AG10803 (cell line): Measurements from ENCODE around the gene KCNJ10.

Experiments used
- DNase-seq: peaks from one replicate; pipeline ENCODE4 v3.0.0; 2010; ENCODE audit warnings: low read depth
- H3K4me3 ChIP-seq: 2 replicates; pipeline ENCODE4 v1.5.1; 2011; ENCODE audit warnings: mild to moderate bottlenecking, low read length, control low read depth
- CTCF ChIP-seq: conservative IDR thresholded peaks from 2 replicates; pipeline ENCODE4 v1.5.1; 2011; ENCODE audit warnings: mild to moderate bottlenecking, low read length, control low read depth, inconsistent platforms

The KCNJ10 gene

GRCh38 chr1:160046494-160047110 lies 23.4 kb downstream of the KCNJ10 start:
- peak; percentile 44 for DNase-seq
- no peak overlapping the region for H3K4me3 ChIP-seq
- peak; percentile 55 for TF ChIP-seq CTCF

DNA sequence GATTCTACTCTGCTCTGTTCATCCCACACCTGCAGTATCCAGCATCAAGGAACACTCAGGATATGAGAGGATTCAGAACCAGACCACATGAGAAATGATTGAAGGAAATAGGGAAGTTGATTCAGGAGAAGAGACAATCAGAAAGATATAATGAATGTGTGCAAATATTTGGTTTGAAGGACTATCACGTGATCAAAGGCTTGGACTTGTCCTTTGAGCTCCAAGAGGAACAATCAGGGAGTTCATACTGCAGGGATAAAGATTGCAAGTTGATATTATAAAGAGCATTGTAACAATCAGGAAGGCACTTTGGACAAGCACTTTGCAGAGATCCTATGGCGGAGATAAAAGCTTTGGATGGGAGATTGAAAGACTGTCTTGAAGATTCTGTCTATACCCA lies 24.3 kb downstream of the KCNJ10 start:
- no peak for TF ChIP-seq CTCF
- no peak overlapping the region for H3K4me3 ChIP-seq
- DNase-seq, result no peak

- no peak overlapping the region for H3K4me3 ChIP-seq
- no peak for DNase-seq
- TF ChIP-seq CTCF, result no peak
These were observed 26.4 kb downstream of the KCNJ10 start for GRCh38 chr1:160043543-160043942.

DNA sequence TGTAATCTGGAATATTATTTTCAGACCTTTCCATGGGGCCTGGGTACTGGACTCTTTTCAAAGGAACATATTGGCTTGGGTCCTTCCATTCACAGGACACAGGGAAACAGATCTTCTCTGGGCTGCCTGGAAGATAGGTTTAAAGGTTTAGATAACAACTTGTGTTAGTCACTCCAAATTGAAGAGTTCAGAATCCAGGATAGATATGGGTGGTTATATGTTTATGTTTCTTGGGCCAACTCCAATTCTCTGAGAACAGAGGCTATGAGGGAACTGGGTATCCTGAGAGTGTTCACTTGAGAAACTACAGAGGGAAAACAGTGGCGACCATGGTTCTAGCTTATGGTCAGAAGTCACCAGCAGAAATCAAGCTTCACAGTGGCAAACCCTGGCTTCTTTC lies 29.5 kb downstream of the KCNJ10 start:
- DNase-seq, result no peak
- no peak overlapping the region for H3K4me3 ChIP-seq
- TF ChIP-seq CTCF, result no peak

- no peak for DNase-seq
- H3K4me3 ChIP-seq, result peak overlapping the region; percentile 90
- no peak for TF ChIP-seq CTCF
These were observed 37.7 kb downstream of the KCNJ10 start for GRCh38 chr1:160032165-160032820.

DNA sequence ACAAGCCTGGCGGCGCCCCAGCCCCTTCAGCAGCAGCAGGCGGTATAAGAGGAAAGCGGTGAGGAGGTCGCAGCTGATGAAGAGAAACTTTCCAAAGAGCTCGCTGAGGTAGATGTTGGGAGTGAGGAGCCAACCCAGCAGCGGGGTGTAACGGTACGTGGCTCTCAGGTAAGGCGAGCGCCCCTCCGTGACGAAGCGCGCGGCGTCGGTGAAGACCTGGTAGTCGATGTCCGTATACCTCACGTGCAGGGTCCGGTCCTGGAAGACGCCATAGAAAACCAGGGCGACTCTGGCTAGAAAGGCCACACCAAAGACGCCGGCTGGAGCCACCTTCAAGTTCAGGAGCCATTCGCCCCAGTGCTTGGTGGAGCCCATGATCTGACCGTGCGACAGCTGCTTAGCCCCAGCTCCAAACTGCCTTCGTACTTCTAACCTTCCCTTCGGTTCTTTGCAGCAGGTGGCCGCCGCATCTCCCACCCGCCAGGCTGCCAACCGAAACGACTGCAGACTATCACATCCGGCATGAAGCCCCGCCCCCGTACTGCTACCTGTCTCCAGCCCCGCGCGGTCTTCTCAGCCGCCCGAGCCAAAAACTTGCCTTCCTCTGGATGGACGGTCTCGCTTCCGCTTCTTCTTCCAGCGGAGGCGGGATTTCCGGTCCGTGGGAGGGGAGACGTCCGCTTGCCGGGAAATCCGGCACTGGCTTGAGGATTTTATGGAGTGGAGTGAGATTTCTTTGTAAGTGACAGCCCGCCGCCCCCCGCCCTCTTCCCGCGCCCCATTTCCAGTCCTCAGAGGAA lies 38.4 kb downstream of the KCNJ10 start, which contains the start of gene PIGM:
PIGM (minus strand) TSS at position 626 of the 800 bp plus-strand sequence; CDS start at position 375, 251 bp downstream.
- TF ChIP-seq CTCF, result no peak
- DNase-seq, result peak; percentile 80
- H3K4me3 ChIP-seq, result peak within 1 kb of the TSS; percentile 90
